K562 (cell line): ENCODE data around the gene SEMA3A.

Experiments used
- NR2C2 ChIP-seq, 2 experiments: fragments of 200-800 bp in 1 of 2; sonication (Bioruptor generic) in 1 of 2; sonication (generic) in 1 of 2; formaldehyde crosslinking in 1 of 2; IDR thresholded peaks; 2 replicates each; pipeline versions ENCODE4 v1.6.1 to v1.8.0; 2016 to 2022; ENCODE audit warnings: mild to moderate bottlenecking in 1 of 2, missing compliant biosample characterization in 1 of 2, missing genetic modification characterization in 1 of 2, missing genetic modification reagents in 1 of 2
- POLR2A ChIP-seq: fragments of 450-650 bp; conservative IDR thresholded peaks from 2 replicates; pipeline ENCODE4 v1.6.1; 2016
- TAF15 ChIP-seq: fragments of 200-400 bp; formaldehyde crosslinking; IDR thresholded peaks from 2 replicates; pipeline ENCODE4 v1.6.1; 2017; ENCODE audit warnings: mild to moderate bottlenecking, low read depth, low read length, moderate library complexity
- ZNF280B ChIP-seq: fragments of 250-450 bp; sonication (Bioruptor Pico); IDR thresholded peaks from 2 replicates; pipeline ENCODE4 v1.5.1; 2021; ENCODE audit warnings: mild to moderate bottlenecking

GRCh38 chr7:84200859-84201258 is 6.3 kb upstream of the SEMA3A start:
- TF ChIP-seq POLR2A (no peak), NR2C2 (CRISPR knock-in tag; IDR thresholded peaks at IDR 0.05) (no peak), NR2C2 (tag; IDR thresholded peaks at IDR 0.05) (no peak), ZNF280B (CRISPR knock-in tag) (no peak), TAF15 (no peak)
